Endothelial cell of umbilical vein (primary cell): ENCODE data around the gene SLC6A20. TPM values are rescaled to one million over a fixed set of nuclear protein-coding genes. Genes with fewer than 3 reads are reported as not detected.

Experiments
- BruUV-seq: library from RNA; stranded (reverse); fragments of 400-500 nt; replicated peaks from 2 replicates; lab custom pipeline; 2021; lab: Mats Ljungman, UMichigan
- CTCF ChIA-PET: fragments of 300-600, 350-600 bp; sonication (Branson Sonifier 250); formaldehyde crosslinking; loops from one replicate; lab custom pipeline; 2021; ENCODE audit warnings: antibody characterized with exemption, inconsistent platforms; lab: Charles Lee
- POLR2A ChIA-PET: fragments of 300-600, 350-600 bp; sonication (Branson Sonifier 250); formaldehyde crosslinking; loops from one replicate; lab custom pipeline; 2021; ENCODE audit warnings: antibody characterized with exemption, inconsistent platforms; lab: Charles Lee
- DNase-seq: peaks from one replicate; pipeline ENCODE4 v3.0.0-alpha.2; 2011; ENCODE audit warnings: low read depth, low spot score
- FAIRE-seq: peaks from 2 replicates; lab custom pipeline; 2011; peaks lifted over from hg19 to GRCh38; lab: Jason Lieb, UNC
- H2AFZ ChIP-seq: 2 replicates; pipeline ENCODE4 v1.6.0; 2012; ENCODE audit warnings: low read depth, low read length, control low read depth, inconsistent platforms
- H3K27ac ChIP-seq: 2 replicates; pipeline ENCODE4 v1.5.1; 2011; ENCODE audit warnings: low read depth, mild to moderate bottlenecking, control low read depth, low read length, moderate library complexity; ENCODE audit not compliant: insufficient read depth
- H3K27me3 ChIP-seq, 2 experiments: 2 replicates each; pipeline versions ENCODE4 v1.6.0 to v1.6.1; 2011; ENCODE audit warnings: low read length in 2 of 2, mixed read lengths in 1 of 2; ENCODE audit not compliant: control insufficient read depth in 2 of 2, insufficient read depth in 2 of 2
- H3K36me3 ChIP-seq, 2 experiments: 2 replicates in 1 of 2; 3 replicates in 1 of 2; pipeline ENCODE4 v1.5.1; 2011; ENCODE audit warnings: low read length in 2 of 2, mild to moderate bottlenecking in 1 of 2, moderate library complexity in 1 of 2; ENCODE audit not compliant: control insufficient read depth in 2 of 2, insufficient read depth in 2 of 2; ENCODE audit errors: extremely low read depth in 1 of 2
- H3K4me1 ChIP-seq: 3 replicates; pipeline ENCODE4 v1.5.1; 2011; ENCODE audit warnings: mild to moderate bottlenecking, low read length; ENCODE audit not compliant: control insufficient read depth, insufficient read depth; ENCODE audit errors: extremely low read depth
- H3K4me2 ChIP-seq: 2 replicates; pipeline ENCODE4 v1.6.1; 2011; ENCODE audit warnings: low read length, control low read depth, mixed read lengths; ENCODE audit not compliant: insufficient read depth
- H3K4me3 ChIP-seq, 3 experiments: fragments of 200-600 bp in 1 of 3; sonication (generic), shearing (Covaris generic) in 1 of 3; replicated peaks in 1 of 3; 2 replicates each; pipeline ENCODE4 v1.5.1; 2011 to 2016; ENCODE audit warnings: control low read depth in 3 of 3, low read length in 3 of 3, mild to moderate bottlenecking in 2 of 3, inconsistent platforms in 1 of 3, low read depth in 1 of 3, moderate library complexity in 1 of 3; ENCODE audit not compliant: insufficient read depth in 1 of 3
- H3K79me2 ChIP-seq: 2 replicates; pipeline ENCODE4 v1.6.0; 2012; ENCODE audit warnings: low read length, inconsistent platforms; ENCODE audit not compliant: control insufficient read depth, insufficient read depth
- H3K9ac ChIP-seq: replicated peaks from 2 replicates; pipeline ENCODE3; 2011; ENCODE audit warnings: low read length, control low read depth; ENCODE audit not compliant: insufficient read depth; ENCODE audit errors: extremely low read depth
- H3K9me1 ChIP-seq: replicated peaks from 3 replicates; pipeline ENCODE4 v1.6.0; 2011; ENCODE audit warnings: mild to moderate bottlenecking, low read length; ENCODE audit not compliant: control insufficient read depth, insufficient read depth; ENCODE audit errors: extremely low read depth
- H3K9me3 ChIP-seq: replicated peaks from 2 replicates; pipeline ENCODE4 v1.5.1; 2012; ENCODE audit warnings: low read length, inconsistent platforms; ENCODE audit not compliant: control insufficient read depth, insufficient read depth
- H4K20me1 ChIP-seq: replicated peaks from 2 replicates; pipeline ENCODE3; 2011; ENCODE audit warnings: mild to moderate bottlenecking, low read length; ENCODE audit not compliant: control insufficient read depth, insufficient read depth; ENCODE audit errors: extremely low read depth
- EZH2 ChIP-seq: IDR thresholded peaks from 2 replicates; pipeline ENCODE4 v1.6.1; 2012; ENCODE audit warnings: borderline replicate concordance, low read depth, mild to moderate bottlenecking, moderate library complexity, low read length, inconsistent platforms; ENCODE audit not compliant: severe bottlenecking
- FOS ChIP-seq: IDR thresholded peaks from 2 replicates; pipeline ENCODE4 v1.6.1; 2011; ENCODE audit warnings: mild to moderate bottlenecking, low read length, moderate library complexity, borderline replicate concordance; ENCODE audit not compliant: insufficient read depth
- GATA2 ChIP-seq: IDR thresholded peaks from 2 replicates; pipeline ENCODE4 v1.7.0; 2011; ENCODE audit warnings: low read depth, mild to moderate bottlenecking, moderate library complexity, mixed read lengths, low read length; ENCODE audit not compliant: insufficient read length, insufficient read depth
- JUN ChIP-seq: IDR thresholded peaks from 2 replicates; pipeline ENCODE4 v1.6.1; 2011; ENCODE audit warnings: borderline replicate concordance, low read depth; ENCODE audit not compliant: insufficient read length, insufficient read depth
- MAX ChIP-seq: IDR thresholded peaks from 2 replicates; pipeline ENCODE4 v1.6.1; 2011; ENCODE audit not compliant: insufficient read depth, insufficient read length
- MYC ChIP-seq: IDR thresholded peaks from one replicate; pipeline ENCODE4 v1.6.1; 2011; ENCODE audit warnings: mild to moderate bottlenecking, low read depth, low read length
- POLR2A ChIP-seq: IDR thresholded peaks from 2 replicates; pipeline ENCODE4 v1.6.1; 2012; ENCODE audit warnings: low read depth, mild to moderate bottlenecking, control low read depth, low read length
- POLR2AphosphoS5 ChIP-seq: IDR thresholded peaks from 2 replicates; pipeline ENCODE4 v1.6.1; 2012; ENCODE audit warnings: low read depth, mild to moderate bottlenecking, control low read depth, low read length, moderate library complexity; ENCODE audit not compliant: insufficient read depth
- dilution Hi-C: fragments of 300-500 bp; cut with MboI; formaldehyde crosslinking; loops from one replicate; pipeline ENCODE4 v1.15.0; 2019; ENCODE audit warnings: low sequenced_read_pairs; ENCODE audit not compliant: extremely low pct_ligation_motif_present
- intact Hi-C: fragments of 100-400 bp; cut with micrococcal nuclease; formaldehyde crosslinking; loops from one replicate; pipeline ENCODE4 v1.10.0; 2022
- polyA plus RNA-seq, 4 experiments: library from polyadenylated mRNA; depleted of rRNA in 3 of 4; stranded (reverse) in 3 of 4; unstranded in 1 of 4; fragments of >200 nt; gene quantifications; 2 replicates each; pipeline versions ENCODE4 v1.2.1 to v1.2.3, GENCODE V29; 2011 to 2012; ENCODE audit warnings: missing spikeins in 1 of 4
- total RNA-seq: library from RNA; stranded (reverse); gene quantifications from 2 replicates; pipeline ENCODE4 v1.2.3, GENCODE V29; 2021
- TF ChIP-seq, protein P1 (sequence below), 2 donors: IDR thresholded peaks; 1 replicate in 1 of 2; 2 replicates in 1 of 2; pipeline ENCODE4 v1.5.1; 2011; ENCODE audit warnings: low read length in 2 of 2, mild to moderate bottlenecking in 2 of 2, moderate library complexity in 2 of 2, control low read depth in 1 of 2, inconsistent platforms in 1 of 2, low read depth in 1 of 2; ENCODE audit not compliant: insufficient read depth in 1 of 2; ENCODE audit errors: extremely low read depth in 1 of 2

Gene SLC6A20
- total and polyA plus RNA-seq, 2 donors (not counting 3 experiments of a cell fraction or from before 2014, with no cell fraction given) = not detected

GRCh38 chr3:45832699-45833098, 36.4 kb upstream of the SLC6A20 start:
- Histone ChIP-seq H3K79me2 (no peaks in the 10 kb centered on the region), H3K9ac (no peak overlapping the region), H3K36me3 (peaks cover 5 to 7% of the 10 kb centered on the region in 2 experiments), H3K4me1 (no peaks in the 10 kb centered on the region), H3K9me1 (no peaks in the 10 kb centered on the region), H3K9me3 (no peaks in the 10 kb centered on the region), H4K20me1 (no peaks in the 10 kb centered on the region), H2AFZ (no peak overlapping the region), H3K4me2 (no peak overlapping the region), H3K4me3 (no peak overlapping the region), H3K27ac (no peak overlapping the region), H3K27me3 (no peaks in the 10 kb centered on the region)
- CTCF ChIA-PET = interaction anchor here (0.7 to 3.9 kb wide), 12 partner anchors 9 to 325 kb away, joined by 3 to 39 read pairs (median 6); no protein-coding TSS in a partner anchor
- POLR2A ChIA-PET = no interaction called here
- DNase-seq (no peak), FAIRE-seq (no peak)
- BruUV-seq = no TSS peak
- dilution Hi-C loops = no loop called here
- intact Hi-C loops = loop anchor here (1.0 kb wide), 1 partner anchor 71 kb away; no protein-coding TSS in a partner anchor
- no peak for TF ChIP-seq MYC
- TF ChIP-seq, protein P1, sequence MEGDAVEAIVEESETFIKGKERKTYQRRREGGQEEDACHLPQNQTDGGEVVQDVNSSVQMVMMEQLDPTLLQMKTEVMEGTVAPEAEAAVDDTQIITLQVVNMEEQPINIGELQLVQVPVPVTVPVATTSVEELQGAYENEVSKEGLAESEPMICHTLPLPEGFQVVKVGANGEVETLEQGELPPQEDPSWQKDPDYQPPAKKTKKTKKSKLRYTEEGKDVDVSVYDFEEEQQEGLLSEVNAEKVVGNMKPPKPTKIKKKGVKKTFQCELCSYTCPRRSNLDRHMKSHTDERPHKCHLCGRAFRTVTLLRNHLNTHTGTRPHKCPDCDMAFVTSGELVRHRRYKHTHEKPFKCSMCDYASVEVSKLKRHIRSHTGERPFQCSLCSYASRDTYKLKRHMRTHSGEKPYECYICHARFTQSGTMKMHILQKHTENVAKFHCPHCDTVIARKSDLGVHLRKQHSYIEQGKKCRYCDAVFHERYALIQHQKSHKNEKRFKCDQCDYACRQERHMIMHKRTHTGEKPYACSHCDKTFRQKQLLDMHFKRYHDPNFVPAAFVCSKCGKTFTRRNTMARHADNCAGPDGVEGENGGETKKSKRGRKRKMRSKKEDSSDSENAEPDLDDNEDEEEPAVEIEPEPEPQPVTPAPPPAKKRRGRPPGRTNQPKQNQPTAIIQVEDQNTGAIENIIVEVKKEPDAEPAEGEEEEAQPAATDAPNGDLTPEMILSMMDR (IDR thresholded peaks at IDR 0.05; ENCODE audit: extremely low read depth in 1 of 2, insufficient read depth in 1 of 2, low read depth in 1 of 2, low read length in 2 of 2) = peak in 1 of 2 donors; percentile 12

GRCh38 chr3:45830121-45830520, 33.8 kb upstream of the SLC6A20 start:
- Histone ChIP-seq H3K9me3 (no peaks in the 10 kb centered on the region), H4K20me1 (no peaks in the 10 kb centered on the region), H2AFZ (no peak overlapping the region), H3K4me1 (no peaks in the 10 kb centered on the region), H3K27me3 (no peaks in the 10 kb centered on the region), H3K4me3 (no peak overlapping the region), H3K79me2 (no peaks in the 10 kb centered on the region), H3K9ac (no peak overlapping the region), H3K27ac (no peak overlapping the region), H3K36me3 (peaks cover 2 to 7% of the 10 kb centered on the region in 2 experiments), H3K4me2 (no peak overlapping the region), H3K9me1 (no peaks in the 10 kb centered on the region)
- FAIRE-seq = no peak
- BruUV-seq = no TSS peak
- CTCF ChIA-PET = interaction anchor here (0.9 to 3.9 kb wide), 2 partner anchors 11 to 68 kb away, joined by 5 to 39 read pairs; no protein-coding TSS in a partner anchor
- intact Hi-C loops = no loop called here
- POLR2A ChIA-PET = no interaction called here
- no peak for DNase-seq
- TF ChIP-seq MAX (no peak), FOS (no peak), MYC (no peak), POLR2AphosphoS5 (no peak), GATA2 (no peak), EZH2 (no peak), JUN (no peak), POLR2A (no peak)
- TF ChIP-seq, protein P1 (IDR thresholded peaks at IDR 0.05; ENCODE audit: extremely low read depth in 1 of 2, insufficient read depth in 1 of 2, low read depth in 1 of 2, low read length in 2 of 2) = no peak
- dilution Hi-C loops = no loop called here
